NT2/D1 (cell line): ENCODE measurements around the gene CTIF.

Experiments used
- DNase-seq: peaks from one replicate; pipeline ENCODE4 v3.0.0-alpha.2; 2011; ENCODE audit warnings: low read depth, low spot score
- H3K27me3 ChIP-seq: 2 replicates; pipeline ENCODE4 v1.6.0; 2011; ENCODE audit warnings: mild to moderate bottlenecking; ENCODE audit not compliant: insufficient read length, insufficient read depth
- H3K36me3 ChIP-seq: 2 replicates; pipeline ENCODE4 v1.6.1; 2011; ENCODE audit warnings: mild to moderate bottlenecking, low read length, mixed read lengths; ENCODE audit not compliant: insufficient read depth, insufficient read length
- H3K4me1 ChIP-seq: 2 replicates; pipeline ENCODE4 v1.5.1; 2011; ENCODE audit not compliant: insufficient read depth, insufficient read length
- H3K4me3 ChIP-seq: 2 replicates; pipeline ENCODE4 v1.5.1; 2011; ENCODE audit warnings: low read depth; ENCODE audit not compliant: insufficient read length
- H3K9ac ChIP-seq: 2 replicates; pipeline ENCODE4 v1.6.0; 2011; ENCODE audit warnings: low read depth; ENCODE audit not compliant: insufficient read length
- H3K9me3 ChIP-seq: 2 replicates; pipeline ENCODE4 v1.5.1; 2011; ENCODE audit warnings: mild to moderate bottlenecking, low read length; ENCODE audit not compliant: insufficient read depth
- SUZ12 ChIP-seq: IDR thresholded peaks from 2 replicates; pipeline ENCODE4 v1.6.1; 2011; ENCODE audit not compliant: insufficient read length, insufficient read depth; ENCODE audit errors: extremely low read depth
- YY1 ChIP-seq: IDR thresholded peaks from 2 replicates; pipeline ENCODE4 v1.6.1; 2011; ENCODE audit not compliant: insufficient read length, insufficient read depth
- ZNF274 ChIP-seq: IDR thresholded peaks from 2 replicates; pipeline ENCODE4 v1.6.1; 2011; ENCODE audit warnings: mild to moderate bottlenecking, low read depth, low read length

CTIF gene

GRCh38 chr18:48679236-48679635 lies 140.4 kb downstream of the CTIF start:
- no peak for DNase-seq
- no peaks in the 10 kb centered on the region for H3K9me3 ChIP-seq
- TF ChIP-seq YY1 (no peak), ZNF274 (no peak), SUZ12 (no peak)
- H3K4me1 ChIP-seq: peaks cover 8% of the 10 kb centered on the region
- H3K9ac ChIP-seq: no peak overlapping the region
- no peak overlapping the region for H3K4me3 ChIP-seq
- H3K36me3 ChIP-seq: peaks cover 20% of the 10 kb centered on the region
- H3K27me3 ChIP-seq: no peaks in the 10 kb centered on the region

GRCh38 chr18:48680339-48681250 lies 141.8 kb downstream of the CTIF start:
- Histone ChIP-seq H3K4me1 (peaks cover 6% of the 10 kb centered on the region), H3K36me3 (peaks cover 20% of the 10 kb centered on the region), H3K9me3 (no peaks in the 10 kb centered on the region), H3K4me3 (no peak overlapping the region), H3K9ac (no peak overlapping the region), H3K27me3 (no peaks in the 10 kb centered on the region)
- DNase-seq: no peak
- no peak for TF ChIP-seq YY1
- no peak for TF ChIP-seq ZNF274
- no peak for TF ChIP-seq SUZ12

- Histone ChIP-seq H3K27me3 (no peaks in the 10 kb centered on the region), H3K4me1 (peaks cover 4% of the 10 kb centered on the region), H3K36me3 (peaks cover 19% of the 10 kb centered on the region), H3K4me3 (no peak overlapping the region), H3K9ac (no peak overlapping the region), H3K9me3 (no peaks in the 10 kb centered on the region)
- TF ChIP-seq SUZ12 (no peak), YY1 (no peak), ZNF274 (no peak)
- DNase-seq: no peak
Measured at GRCh38 chr18:48682768-48683167, 143.9 kb downstream of the CTIF start.

GRCh38 chr18:48683197-48683596 lies 144.4 kb downstream of the CTIF start:
- H3K4me3 ChIP-seq: no peak overlapping the region
- DNase-seq: no peak

GRCh38 chr18:48683661-48684060 lies 144.8 kb downstream of the CTIF start:
- TF ChIP-seq YY1 (no peak), SUZ12 (no peak), ZNF274 (no peak)
- DNase-seq: no peak
- Histone ChIP-seq H3K9ac (no peak overlapping the region), H3K36me3 (peaks cover 25% of the 10 kb centered on the region), H3K27me3 (no peaks in the 10 kb centered on the region), H3K4me3 (no peak overlapping the region), H3K4me1 (peaks cover 4% of the 10 kb centered on the region), H3K9me3 (no peaks in the 10 kb centered on the region)

More at GRCh38 chr18:48683197-48683596, 144.4 kb downstream of the CTIF start:
- H3K4me1 ChIP-seq: peaks cover 4% of the 10 kb centered on the region
- H3K27me3 ChIP-seq: no peaks in the 10 kb centered on the region
- H3K9me3 ChIP-seq: no peaks in the 10 kb centered on the region
- TF ChIP-seq ZNF274: no peak
- no peak for TF ChIP-seq SUZ12
- no peak for TF ChIP-seq YY1
- H3K36me3 ChIP-seq: peaks cover 21% of the 10 kb centered on the region
- no peak overlapping the region for H3K9ac ChIP-seq

GRCh38 chr18:48687346-48688042 lies 148.7 kb downstream of the CTIF start:
- TF ChIP-seq SUZ12: no peak
- no peak for TF ChIP-seq YY1
- TF ChIP-seq ZNF274: no peak
- DNase-seq: no peak
- peaks cover 36% of the 10 kb centered on the region for H3K36me3 ChIP-seq

GRCh38 chr18:48688961-48689360 lies 150.1 kb downstream of the CTIF start:
- TF ChIP-seq YY1 (no peak), ZNF274 (no peak), SUZ12 (no peak)
- Histone ChIP-seq H3K9me3 (no peaks in the 10 kb centered on the region), H3K27me3 (no peaks in the 10 kb centered on the region), H3K4me3 (no peak overlapping the region), H3K4me1 (no peaks in the 10 kb centered on the region), H3K36me3 (peaks cover 32% of the 10 kb centered on the region), H3K9ac (no peak overlapping the region)
- DNase-seq: no peak

More at GRCh38 chr18:48687346-48688042, 148.7 kb downstream of the CTIF start:
- H3K4me1 ChIP-seq: no peaks in the 10 kb centered on the region
- no peaks in the 10 kb centered on the region for H3K9me3 ChIP-seq
- no peak overlapping the region for H3K9ac ChIP-seq
- no peaks in the 10 kb centered on the region for H3K27me3 ChIP-seq
- no peak overlapping the region for H3K4me3 ChIP-seq
